Tibial nerve (tissue), 4 donors: ENCODE data around the gene PRKCH.

ENCODE experiments used
- EP300 ChIP-seq, 2 donors: sonication (generic); formaldehyde crosslinking; IDR thresholded peaks; one replicate each; pipeline ENCODE4 v1.6.1; 2017; ENCODE audit warnings: antibody characterized with exemption in 2 of 2, mild to moderate bottlenecking in 1 of 2
- POLR2A ChIP-seq, 2 donors: fragments of 450-650 bp; IDR thresholded peaks; one replicate each; pipeline ENCODE4 v1.6.1; 2017; ENCODE audit warnings: antibody characterized with exemption in 2 of 2, mild to moderate bottlenecking in 2 of 2, moderate library complexity in 2 of 2
- TF ChIP-seq, protein P1 (sequence below), 5 experiments: fragments of 200-600 bp in 3 of 5; fragments of 450-650 bp in 2 of 5; sonication (generic) in 3 of 5; IDR thresholded peaks; one replicate each; pipeline ENCODE4 v1.5.1; 2016 to 2019; ENCODE audit warnings: antibody characterized with exemption in 5 of 5, mild to moderate bottlenecking in 3 of 5, moderate library complexity in 2 of 5

DNA sequence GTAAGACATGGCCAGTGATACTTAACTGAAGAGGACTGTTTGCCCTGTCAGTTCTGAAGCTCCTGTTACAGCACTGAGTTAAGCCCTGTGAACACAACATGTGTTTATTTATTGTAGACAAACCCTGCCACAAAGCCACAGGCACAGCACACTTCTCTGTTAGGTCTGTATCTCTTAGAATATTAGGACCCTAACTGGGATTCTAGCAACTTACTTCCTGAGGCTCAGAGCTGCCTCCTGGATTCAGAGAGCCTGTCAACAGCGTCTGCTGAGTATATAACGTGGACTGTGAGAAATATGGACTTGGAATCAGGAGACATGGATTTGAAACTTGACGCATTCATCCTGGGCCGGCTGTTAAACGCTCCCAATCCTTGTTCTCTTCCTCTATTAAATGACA lies 238.9 kb downstream of the PRKCH start:
- TF ChIP-seq, protein P1, sequence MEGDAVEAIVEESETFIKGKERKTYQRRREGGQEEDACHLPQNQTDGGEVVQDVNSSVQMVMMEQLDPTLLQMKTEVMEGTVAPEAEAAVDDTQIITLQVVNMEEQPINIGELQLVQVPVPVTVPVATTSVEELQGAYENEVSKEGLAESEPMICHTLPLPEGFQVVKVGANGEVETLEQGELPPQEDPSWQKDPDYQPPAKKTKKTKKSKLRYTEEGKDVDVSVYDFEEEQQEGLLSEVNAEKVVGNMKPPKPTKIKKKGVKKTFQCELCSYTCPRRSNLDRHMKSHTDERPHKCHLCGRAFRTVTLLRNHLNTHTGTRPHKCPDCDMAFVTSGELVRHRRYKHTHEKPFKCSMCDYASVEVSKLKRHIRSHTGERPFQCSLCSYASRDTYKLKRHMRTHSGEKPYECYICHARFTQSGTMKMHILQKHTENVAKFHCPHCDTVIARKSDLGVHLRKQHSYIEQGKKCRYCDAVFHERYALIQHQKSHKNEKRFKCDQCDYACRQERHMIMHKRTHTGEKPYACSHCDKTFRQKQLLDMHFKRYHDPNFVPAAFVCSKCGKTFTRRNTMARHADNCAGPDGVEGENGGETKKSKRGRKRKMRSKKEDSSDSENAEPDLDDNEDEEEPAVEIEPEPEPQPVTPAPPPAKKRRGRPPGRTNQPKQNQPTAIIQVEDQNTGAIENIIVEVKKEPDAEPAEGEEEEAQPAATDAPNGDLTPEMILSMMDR (IDR thresholded peaks at IDR 0.05): no peak
- TF ChIP-seq POLR2A (IDR thresholded peaks at IDR 0.05) (no peak), EP300 (IDR thresholded peaks at IDR 0.05) (no peak)
